K562 (cell line): Measurements from ENCODE around the gene MCCD1. TPM values are rescaled to one million over a fixed set of nuclear protein-coding genes. Genes with fewer than 3 reads are reported as not detected.
A peak's percentile ranks its signal among the peaks of the same experiment; 100 is the strongest.

Source experiments
- BRD4 ChIP-seq: fragments of 200-600 bp; sonication (generic); IDR thresholded peaks from 2 replicates; pipeline ENCODE4 v1.6.1; 2017; ENCODE audit warnings: inconsistent platforms
- CREB1 ChIP-seq, 2 experiments: sonication (generic) in 1 of 2; formaldehyde crosslinking in 1 of 2; IDR thresholded peaks; 2 replicates each; pipeline versions ENCODE4 v1.6.1 to v1.8.0; 2012 to 2022; ENCODE audit warnings: inconsistent platforms in 1 of 2, mild to moderate bottlenecking in 1 of 2, missing genetic modification reagents in 1 of 2, moderate library complexity in 1 of 2
- DMBX1 ChIP-seq: fragments of 250-450 bp; sonication (Bioruptor Pico); IDR thresholded peaks from 2 replicates; pipeline ENCODE4 v1.8.0; 2022; ENCODE audit warnings: inconsistent platforms, mild to moderate bottlenecking, moderate library complexity, borderline replicate concordance
- ELF1 ChIP-seq: fragments of 200-800 bp; sonication (Bioruptor generic); IDR thresholded peaks from 2 replicates; pipeline ENCODE4 v1.6.1; 2016; ENCODE audit warnings: missing genetic modification characterization, missing compliant biosample characterization
- ETV5 ChIP-seq: sonication (generic); formaldehyde crosslinking; IDR thresholded peaks from 2 replicates; pipeline ENCODE4 v1.4.0; 2020; ENCODE audit warnings: low read depth, mild to moderate bottlenecking, missing genetic modification reagents
- FOSL1 ChIP-seq: fragments of 200-800 bp; sonication (Bioruptor generic); conservative IDR thresholded peaks from 2 replicates; pipeline ENCODE4 v1.6.1; 2016; ENCODE audit warnings: missing genetic modification characterization, missing compliant biosample characterization
- FOXA3 ChIP-seq, 2 experiments: fragments of 450-650 bp in 1 of 2; sonication (generic) in 1 of 2; formaldehyde crosslinking; IDR thresholded peaks in 1 of 2; conservative IDR thresholded peaks in 1 of 2; 2 replicates each; pipeline versions ENCODE4 v1.4.0 to v1.8.0; 2020 to 2022; ENCODE audit warnings: mild to moderate bottlenecking in 2 of 2, missing genetic modification reagents in 1 of 2
- FOXJ2 ChIP-seq: fragments of 200-800 bp; sonication (Bioruptor generic); IDR thresholded peaks from 2 replicates; pipeline ENCODE4 v1.6.1; 2016; ENCODE audit warnings: missing genetic modification characterization, missing compliant biosample characterization
- FOXO4 ChIP-seq: fragments of 450-650 bp; formaldehyde crosslinking; IDR thresholded peaks from 2 replicates; pipeline ENCODE4 v1.4.0; 2020; ENCODE audit warnings: mild to moderate bottlenecking, moderate library complexity
- JUND ChIP-seq, 2 experiments: IDR thresholded peaks; 2 replicates in 1 of 2; 3 replicates in 1 of 2; pipeline ENCODE4 v1.6.1; 2011; ENCODE audit warnings: borderline replicate concordance in 2 of 2, low read depth in 2 of 2, low read length in 2 of 2, improper control_type of control experiment in 1 of 2, missing biosample characterization in 1 of 2, missing genetic modification characterization in 1 of 2, missing genetic modification reagents in 1 of 2
- L3MBTL2 ChIP-seq: fragments of 450-650 bp; IDR thresholded peaks from 2 replicates; pipeline ENCODE4 v1.6.1; 2016; ENCODE audit warnings: mild to moderate bottlenecking, moderate library complexity
- POU5F1 ChIP-seq: fragments of 150-350 bp; IDR thresholded peaks from 2 replicates; pipeline ENCODE4 v1.6.1; 2014; ENCODE audit warnings: borderline replicate concordance, low read length, low read depth, mild to moderate bottlenecking; ENCODE audit not compliant: partially characterized antibody
- RBBP5 ChIP-seq: fragments of 200-600 bp; sonication (generic); IDR thresholded peaks from 2 replicates; pipeline ENCODE4 v1.6.1; 2012; ENCODE audit warnings: borderline replicate concordance, mild to moderate bottlenecking, low read length, control low read depth, inconsistent platforms; ENCODE audit not compliant: insufficient read depth, poor library complexity, severe bottlenecking
- TAF7 ChIP-seq: fragments of 450-650 bp; IDR thresholded peaks from 2 replicates; pipeline ENCODE4 v1.6.1; 2016; ENCODE audit warnings: missing genetic modification characterization, missing compliant biosample characterization
- YY1 ChIP-seq, 3 experiments: IDR thresholded peaks; 2 replicates each; pipeline ENCODE4 v1.6.1; 2011; ENCODE audit warnings: low read length in 2 of 3, mild to moderate bottlenecking in 2 of 3, moderate library complexity in 2 of 3, borderline replicate concordance in 1 of 3, control low read depth in 1 of 3, low read depth in 1 of 3; ENCODE audit not compliant: insufficient read depth in 3 of 3, insufficient replicate concordance in 2 of 3, control insufficient read depth in 1 of 3, insufficient read length in 1 of 3; ENCODE audit errors: extremely low read depth in 1 of 3
- ZNF584 ChIP-seq: fragments of 200-800 bp; sonication (Bioruptor generic); IDR thresholded peaks from 2 replicates; pipeline ENCODE4 v1.6.1; 2016; ENCODE audit warnings: low read depth, mild to moderate bottlenecking, missing genetic modification characterization, missing compliant biosample characterization
- polyA plus RNA-seq, 8 experiments: library from polyadenylated mRNA; depleted of rRNA in 4 of 8; stranded (reverse) in 5 of 8; unstranded in 3 of 8; fragments of >200 nt; fragmentation: Nextera tagmentation in 2 of 8; fragmentation: Illumina TruSeq in 1 of 8; extraction: Ambion mirVana in 2 of 8; extraction: Trizol in 1 of 8; gene quantifications; 2 replicates each; pipeline versions ENCODE4 v1.2.1 to v1.2.3, GENCODE V29; 2011 to 2014; ENCODE audit warnings: inconsistent platforms in 1 of 8, missing spikeins in 1 of 8
- total RNA-seq, 7 experiments: library from RNA; depleted of rRNA in 6 of 7; stranded (reverse); fragments of >200 nt in 6 of 7; fragmentation: Illumina TruSeq in 2 of 7; extraction: Trizol in 2 of 7; gene quantifications; 2 replicates each; pipeline versions ENCODE4 v1.2.1 to v1.2.3, GENCODE V29; 2011 to 2021; ENCODE audit warnings: low replicate concordance in 1 of 7
- TF ChIP-seq, protein P1 (sequence below), 3 experiments: fragments of 200-800 bp in 1 of 3; sonication (Bioruptor generic) in 1 of 3; sonication (generic) in 1 of 3; formaldehyde crosslinking in 1 of 3; IDR thresholded peaks; 2 replicates each; pipeline versions ENCODE4 v1.6.1 to v1.8.0; 2016 to 2022; ENCODE audit warnings: mild to moderate bottlenecking in 2 of 3, missing compliant biosample characterization in 2 of 3, missing genetic modification characterization in 2 of 3, missing genetic modification reagents in 1 of 3
- TF ChIP-seq, protein P2 (sequence below): fragments of 450-650 bp; IDR thresholded peaks from 2 replicates; pipeline ENCODE4 v1.6.1; 2016; ENCODE audit warnings: antibody characterized with exemption

Gene MCCD1
- total and polyA plus RNA-seq, 9 of the 15 experiments (the other 6 are each of a cell fraction or from before 2014, with no cell fraction given), result not detected

- no peak for TF ChIP-seq JUND (IDR thresholded peaks at IDR 0.05; ENCODE audit: borderline replicate concordance, low read depth, low read length)
- 0 out of 3 replicates have a peak, but pooled peaks have one; percentile 11 for TF ChIP-seq JUND (tag; IDR thresholded peaks at IDR 0.05; ENCODE audit: borderline replicate concordance, low read depth, low read length)
- TF ChIP-seq DMBX1 (CRISPR knock-in tag), result peak; percentile 33; the same call in 1 of the 2 replicates
- TF ChIP-seq ELF1 (tag), result 0 out of 2 replicates have a peak, but pooled peaks have one; percentile 23
- TF ChIP-seq ETV5 (CRISPR knock-in tag), result peak; percentile 71
- peak; percentile 51; the same call in 1 of the 2 replicates for TF ChIP-seq FOSL1 (tag)
- peak; percentile 72; the same call in 1 of the 2 replicates for TF ChIP-seq ZNF584 (CRISPR knock-in tag)
- TF ChIP-seq FOXO4, result no peak
- TF ChIP-seq FOXA3 (CRISPR knock-in tag; conservative IDR thresholded peaks at IDR 0.05 in 1 of 2, IDR thresholded peaks at IDR 0.05 in 1 of 2), result peak in 1 of 2 experiments; percentile 56; a peak in 1 of 4 replicates
- TF ChIP-seq L3MBTL2, result peak; percentile 61; the same call in 1 of the 2 replicates
- TF ChIP-seq FOXJ2 (tag), result peak; percentile 62; the same call in 1 of the 2 replicates
- TF ChIP-seq, protein P1, sequence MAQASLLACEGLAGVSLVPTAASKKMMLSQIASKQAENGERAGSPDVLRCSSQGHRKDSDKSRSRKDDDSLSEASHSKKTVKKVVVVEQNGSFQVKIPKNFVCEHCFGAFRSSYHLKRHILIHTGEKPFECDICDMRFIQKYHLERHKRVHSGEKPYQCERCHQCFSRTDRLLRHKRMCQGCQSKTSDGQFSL (CRISPR knock-in tag; IDR thresholded peaks at IDR 0.05), result no peak
- TF ChIP-seq, protein P1 (tag; IDR thresholded peaks at IDR 0.05), result peak in 1 of 2 experiments; percentile 84; a peak in 1 of 4 replicates
- peak; percentile 70 for TF ChIP-seq RBBP5
- TF ChIP-seq, protein P2, sequence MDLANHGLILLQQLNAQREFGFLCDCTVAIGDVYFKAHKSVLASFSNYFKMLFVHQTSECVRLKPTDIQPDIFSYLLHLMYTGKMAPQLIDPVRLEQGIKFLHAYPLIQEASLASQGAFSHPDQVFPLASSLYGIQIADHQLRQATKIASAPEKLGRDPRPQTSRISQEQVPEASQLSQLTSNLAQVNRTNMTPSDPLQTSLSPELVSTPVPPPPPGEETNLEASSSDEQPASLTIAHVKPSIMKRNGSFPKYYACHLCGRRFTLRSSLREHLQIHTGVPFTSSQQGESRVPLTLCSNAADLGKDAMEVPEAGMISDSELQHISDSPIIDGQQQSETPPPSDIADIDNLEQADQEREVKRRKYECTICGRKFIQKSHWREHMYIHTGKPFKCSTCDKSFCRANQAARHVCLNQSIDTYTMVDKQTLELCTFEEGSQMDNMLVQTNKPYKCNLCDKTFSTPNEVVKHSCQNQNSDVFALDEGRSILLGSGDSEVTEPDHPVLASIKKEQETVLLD, result peak; percentile 45; the same call in 1 of the 2 replicates
- TF ChIP-seq CREB1 (IDR thresholded peaks at IDR 0.05), result no peak
- peak; percentile 45; the same call in 1 of the 2 replicates for TF ChIP-seq CREB1 (CRISPR knock-in tag; IDR thresholded peaks at IDR 0.05)
- 0 out of 2 replicates have a peak, but pooled peaks have one; percentile 45 for TF ChIP-seq BRD4
- no peak for TF ChIP-seq TAF7
- TF ChIP-seq POU5F1, result no peak
- peak in 2 of 3 experiments; percentile 13 to 77 for TF ChIP-seq YY1 (IDR thresholded peaks at IDR 0.05; ENCODE audit: borderline replicate concordance in 1 of 3, control insufficient read depth in 1 of 3, extremely low read depth in 1 of 3, insufficient read depth in 3 of 3, insufficient read length in 1 of 3, insufficient replicate concordance in 2 of 3, low read depth in 1 of 3, low read length in 2 of 3)
These were observed 19.2 kb downstream of the MCCD1 start (continued) for GRCh38 chr6:31547727-31548543.
